OCI-LY1 (cell line): ENCODE measurements around the gene BPIFB6.

Source experiments
- EZH2 ChIP-seq: fragments of 200-600 bp; sonication (generic), shearing (Covaris generic); IDR thresholded peaks from 2 replicates; pipeline ENCODE4 v1.8.0; 2017; ENCODE audit warnings: borderline replicate concordance, mixed run types, mild to moderate bottlenecking, antibody characterized with exemption, low read length, moderate library complexity, mixed read lengths
- TF ChIP-seq, protein P1 (sequence below): fragments of 200-600 bp; sonication (generic), shearing (Covaris generic); IDR thresholded peaks from 2 replicates; pipeline ENCODE4 v1.5.1; 2017; ENCODE audit warnings: mild to moderate bottlenecking, antibody characterized with exemption, low read length, moderate library complexity, mixed read lengths

DNA sequence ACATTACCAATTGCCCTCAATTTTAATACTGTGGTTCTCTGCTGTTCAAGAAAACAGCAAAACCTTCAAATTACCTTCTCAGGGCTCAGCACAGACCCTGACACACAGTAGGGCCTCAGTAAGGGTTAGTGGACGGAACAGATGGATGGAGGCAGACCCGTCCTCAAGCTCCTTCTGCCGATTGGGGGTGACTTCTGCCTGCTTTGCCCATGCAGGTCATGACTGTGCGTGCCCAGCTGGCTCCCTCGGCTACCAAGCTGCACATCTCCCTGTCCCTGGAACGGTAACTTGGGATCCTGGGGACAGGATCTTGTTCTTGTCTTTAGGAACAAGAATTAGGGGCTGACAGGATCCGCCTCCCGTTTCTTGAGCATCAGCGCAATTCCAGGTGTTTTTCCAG, 38.2 kb downstream of the BPIFB6 start:
- TF ChIP-seq, protein P1, sequence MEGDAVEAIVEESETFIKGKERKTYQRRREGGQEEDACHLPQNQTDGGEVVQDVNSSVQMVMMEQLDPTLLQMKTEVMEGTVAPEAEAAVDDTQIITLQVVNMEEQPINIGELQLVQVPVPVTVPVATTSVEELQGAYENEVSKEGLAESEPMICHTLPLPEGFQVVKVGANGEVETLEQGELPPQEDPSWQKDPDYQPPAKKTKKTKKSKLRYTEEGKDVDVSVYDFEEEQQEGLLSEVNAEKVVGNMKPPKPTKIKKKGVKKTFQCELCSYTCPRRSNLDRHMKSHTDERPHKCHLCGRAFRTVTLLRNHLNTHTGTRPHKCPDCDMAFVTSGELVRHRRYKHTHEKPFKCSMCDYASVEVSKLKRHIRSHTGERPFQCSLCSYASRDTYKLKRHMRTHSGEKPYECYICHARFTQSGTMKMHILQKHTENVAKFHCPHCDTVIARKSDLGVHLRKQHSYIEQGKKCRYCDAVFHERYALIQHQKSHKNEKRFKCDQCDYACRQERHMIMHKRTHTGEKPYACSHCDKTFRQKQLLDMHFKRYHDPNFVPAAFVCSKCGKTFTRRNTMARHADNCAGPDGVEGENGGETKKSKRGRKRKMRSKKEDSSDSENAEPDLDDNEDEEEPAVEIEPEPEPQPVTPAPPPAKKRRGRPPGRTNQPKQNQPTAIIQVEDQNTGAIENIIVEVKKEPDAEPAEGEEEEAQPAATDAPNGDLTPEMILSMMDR = no peak
- TF ChIP-seq EZH2 = no peak
